Upper lobe of left lung (tissue), 4 donors: ENCODE measurements around the gene ARHGAP35.

ENCODE experiments used
- CTCF ChIP-seq, 6 experiments: fragments of 450-650 bp in 4 of 6; fragments of 200-600 bp in 2 of 6; sonication (generic) in 2 of 6; IDR thresholded peaks; one replicate each; pipeline ENCODE4 v1.5.1; 2016 to 2019; ENCODE audit warnings: antibody characterized with exemption in 6 of 6
- EP300 ChIP-seq, 4 donors: sonication (generic); formaldehyde crosslinking; IDR thresholded peaks; one replicate each; pipeline ENCODE4 v1.5.1; 2017; ENCODE audit warnings: antibody characterized with exemption in 4 of 4, control low read depth in 2 of 4
- POLR2AphosphoS5 ChIP-seq, 2 donors: sonication (generic); formaldehyde crosslinking; IDR thresholded peaks; one replicate each; pipeline ENCODE4 v1.5.1; 2017; ENCODE audit warnings: antibody characterized with exemption in 2 of 2

- TF ChIP-seq CTCF (IDR thresholded peaks at IDR 0.05) (no peak), EP300 (IDR thresholded peaks at IDR 0.05) (no peak), POLR2AphosphoS5 (IDR thresholded peaks at IDR 0.05) (no peak)
These were observed 1.1 kb upstream of the ARHGAP35 start for GRCh38 chr19:46859637-46860124.
